SK-MEL-5 (cell line): ENCODE results near the gene MZF1. TPM values are rescaled to one million over a fixed set of nuclear protein-coding genes. Genes with fewer than 3 reads are reported as not detected.
"Not testable (repeated sequence)": the region's sequence is repeated elsewhere in the genome, so short reads cannot be mapped to it uniquely, and the experiment has no call there.

Source experiments
- DNase-seq: peaks from one replicate; pipeline ENCODE4 v3.0.0-alpha.2; 2016; ENCODE audit warnings: low read depth, low spot score
- in situ Hi-C: cut with HindIII; loops from 2 replicates; pipeline ENCODE4 v1.10.0; 2016; ENCODE audit warnings: low sequenced_read_pairs, high pct_unique_total_duplicates, low pct_unique_long_range_greater_than_20kb
- total RNA-seq: library from RNA; depleted of rRNA; stranded (reverse); fragments of >200 nt; shearing (Covaris generic); gene quantifications from 2 replicates; pipeline ENCODE4 v1.2.3, GENCODE V29; 2014

MZF1 gene
- total RNA-seq, 1 experiment from 2014 or later = 5.4 TPM

- DNase-seq = no peak
- in situ Hi-C loops = no loop called here
Measured at GRCh38 chr19:58548859-58549663, 24.1 kb downstream of the MZF1 start.

- in situ Hi-C loops = no loop called here
Measured at GRCh38 chr19:58547323-58548312, 25.5 kb downstream of the MZF1 start.

GRCh38 chr19:58546019-58546530 lies 27.1 kb downstream of the MZF1 start:
- in situ Hi-C loops = no loop called here

More at GRCh38 chr19:58547323-58548312, 25.5 kb downstream of the MZF1 start:
- DNase-seq = no peak

GRCh38 chr19:58545286-58546018 lies 27.7 kb downstream of the MZF1 start:
- DNase-seq = no peak
- in situ Hi-C loops = no loop called here

More at GRCh38 chr19:58546019-58546530, 27.1 kb downstream of the MZF1 start:
- no peak for DNase-seq

DNA sequence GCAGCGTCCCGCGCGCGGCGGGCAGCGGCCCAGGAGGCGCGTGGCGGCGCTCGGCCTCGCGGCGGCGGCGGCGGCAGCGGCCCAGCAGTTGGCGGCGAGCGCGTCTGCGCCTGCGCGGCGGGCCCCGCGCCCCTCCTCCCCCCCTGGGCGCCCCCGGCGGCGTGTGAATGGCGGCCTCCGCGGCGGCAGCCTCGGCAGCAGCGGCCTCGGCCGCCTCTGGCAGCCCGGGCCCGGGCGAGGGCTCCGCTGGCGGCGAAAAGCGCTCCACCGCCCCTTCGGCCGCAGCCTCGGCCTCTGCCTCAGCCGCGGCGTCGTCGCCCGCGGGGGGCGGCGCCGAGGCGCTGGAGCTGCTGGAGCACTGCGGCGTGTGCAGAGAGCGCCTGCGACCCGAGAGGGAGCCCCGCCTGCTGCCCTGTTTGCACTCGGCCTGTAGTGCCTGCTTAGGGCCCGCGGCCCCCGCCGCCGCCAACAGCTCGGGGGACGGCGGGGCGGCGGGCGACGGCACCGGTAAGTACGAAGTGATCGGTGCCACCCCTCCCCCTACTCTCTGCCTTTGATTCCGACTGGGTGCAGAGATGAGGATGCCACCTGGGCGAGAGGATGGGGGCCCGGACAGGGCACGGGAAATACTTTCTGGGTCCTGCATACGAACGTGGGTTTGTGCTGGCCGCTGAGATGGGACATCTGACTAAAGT lies 28.4 kb downstream of the MZF1 start:
- peak; percentile 57 for DNase-seq
- in situ Hi-C loops = no loop called here

DNA sequence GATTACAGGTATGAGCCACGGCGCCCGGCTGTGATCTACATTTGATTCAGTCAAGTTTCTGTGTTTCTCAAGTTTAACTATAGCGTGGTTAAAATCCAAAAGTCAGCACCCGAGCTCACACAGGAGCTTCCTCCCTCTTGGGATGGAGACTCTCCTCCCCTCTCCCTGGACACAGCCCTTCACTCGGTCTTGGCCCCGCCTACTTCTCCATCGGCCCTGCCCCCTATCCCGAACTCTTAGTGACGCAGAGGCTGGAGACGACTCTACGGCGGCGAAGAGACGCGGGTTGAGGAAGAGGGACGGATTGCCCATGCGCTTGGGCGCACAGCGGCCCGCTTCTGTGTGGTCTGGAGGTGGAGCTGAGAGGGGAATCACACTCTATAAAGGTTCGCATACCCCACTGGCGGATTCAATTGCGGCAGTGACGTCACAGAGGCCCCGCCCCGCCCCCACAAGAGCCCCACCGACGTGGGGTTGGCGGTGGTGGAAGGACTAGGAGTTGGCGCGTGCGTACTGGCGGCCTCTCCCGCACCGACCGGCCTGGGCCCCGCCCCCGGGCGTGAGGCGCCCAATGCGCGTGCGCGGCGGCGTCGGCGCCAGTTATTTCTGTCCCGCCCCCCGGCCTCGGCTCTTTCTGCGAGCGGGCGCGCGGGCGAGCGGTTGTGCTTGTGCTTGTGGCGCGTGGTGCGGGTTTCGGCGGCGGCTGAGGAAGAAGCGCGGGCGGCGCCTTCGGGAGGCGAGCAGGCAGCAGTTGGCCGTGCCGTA lies 29.1 kb downstream of the MZF1 start, which contains the start of gene TRIM28:
TRIM28 (plus strand) TSS at position 239 of the 765 bp plus-strand sequence. CDS start 694 bp downstream, outside the sequence.
- DNase-seq = peak; percentile 98
- in situ Hi-C loops = no loop called here

DNA sequence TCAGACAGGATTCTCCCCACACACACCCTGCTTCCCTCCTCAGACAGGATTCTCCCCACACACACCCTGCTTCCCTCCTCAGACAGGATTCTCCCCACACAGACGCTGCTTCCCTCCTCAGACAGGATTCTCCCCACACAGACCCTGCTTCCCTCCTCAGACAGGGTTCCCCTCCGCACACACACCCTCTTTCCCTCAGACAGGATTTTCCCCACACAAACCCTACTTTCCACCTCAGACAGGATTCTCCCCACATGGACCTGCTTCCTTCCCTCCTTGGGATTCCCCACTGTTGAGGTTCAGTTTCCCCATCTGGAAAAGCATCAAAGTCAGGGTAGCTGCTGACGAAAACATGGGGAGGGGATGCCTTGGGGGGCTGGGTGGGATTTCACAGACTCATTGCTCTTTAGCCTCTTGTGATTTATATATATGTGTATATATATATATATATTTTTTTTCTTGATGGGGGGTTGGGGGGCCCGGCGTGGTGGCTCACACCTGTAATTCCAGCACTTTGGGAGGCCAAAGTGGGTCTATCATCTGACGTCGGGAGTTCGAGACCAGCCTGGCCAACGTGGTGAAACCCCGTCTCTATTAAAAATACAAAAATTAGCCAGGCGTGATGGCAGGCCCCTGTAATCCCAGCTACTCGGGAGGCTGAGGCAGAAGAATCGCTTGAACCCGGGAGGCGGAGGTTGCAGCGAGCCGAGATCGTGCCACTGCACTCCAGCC lies 30.3 kb downstream of the MZF1 start:
- in situ Hi-C loops, DNase-seq: not testable (repeated sequence)

GRCh38 chr19:58539169-58539559 lies 34.0 kb downstream of the MZF1 start:
- DNase-seq, in situ Hi-C loops: not testable (repeated sequence)

- in situ Hi-C loops = no loop called here
- no peak for DNase-seq
Measured at GRCh38 chr19:58538257-58539168, 34.6 kb downstream of the MZF1 start.

DNA sequence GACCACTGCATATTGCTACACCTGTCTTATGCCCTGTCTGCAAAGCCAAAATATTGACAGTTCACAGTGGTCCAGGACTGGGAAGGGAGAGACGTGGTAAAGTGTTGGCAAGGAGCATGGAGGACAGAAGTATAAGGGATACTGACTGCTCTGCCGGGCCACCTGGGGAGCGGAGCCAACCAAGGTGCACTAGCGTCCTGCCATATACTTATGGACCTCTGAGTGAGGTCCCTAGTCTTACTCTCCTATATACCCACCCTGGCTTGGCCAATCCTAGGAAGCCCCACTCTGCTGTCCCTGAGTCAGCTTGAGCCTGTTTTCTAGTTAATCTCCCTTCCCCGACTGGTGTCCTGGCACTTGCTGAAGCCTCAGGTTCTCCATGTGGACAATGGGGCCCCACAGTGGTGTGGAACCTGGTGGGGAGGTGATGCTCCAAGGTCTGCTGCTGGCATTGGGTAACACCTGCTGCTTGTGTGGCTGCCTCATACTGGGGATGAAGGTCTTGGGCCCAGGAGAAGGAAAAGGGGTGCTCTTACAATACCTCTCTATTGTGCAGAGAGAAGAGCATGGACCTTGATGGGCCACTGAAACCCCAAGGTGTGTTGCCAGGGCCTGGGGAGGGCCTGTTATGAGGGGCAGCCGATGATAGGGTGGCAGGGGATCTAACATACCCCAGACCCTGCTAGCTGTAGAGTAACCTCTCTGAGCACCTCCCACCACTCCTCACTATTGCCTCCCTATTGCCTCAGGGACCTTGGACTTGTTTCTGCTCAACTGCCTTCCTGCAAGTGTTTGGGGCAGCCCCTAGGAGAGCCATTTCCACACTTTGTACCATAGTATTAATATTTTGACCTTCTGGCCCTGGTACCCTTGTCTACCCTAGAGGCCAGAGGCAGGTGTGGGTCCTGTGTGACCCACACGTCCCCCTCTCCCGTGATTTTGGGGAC lies 36.0 kb downstream of the MZF1 start:
- in situ Hi-C loops = no loop called here
- no peak for DNase-seq

GRCh38 chr19:58535857-58536256 lies 37.3 kb downstream of the MZF1 start:
- in situ Hi-C loops = no loop called here
- no peak for DNase-seq

GRCh38 chr19:58531034-58531840 lies 41.9 kb downstream of the MZF1 start:
- no peak for DNase-seq

DNA sequence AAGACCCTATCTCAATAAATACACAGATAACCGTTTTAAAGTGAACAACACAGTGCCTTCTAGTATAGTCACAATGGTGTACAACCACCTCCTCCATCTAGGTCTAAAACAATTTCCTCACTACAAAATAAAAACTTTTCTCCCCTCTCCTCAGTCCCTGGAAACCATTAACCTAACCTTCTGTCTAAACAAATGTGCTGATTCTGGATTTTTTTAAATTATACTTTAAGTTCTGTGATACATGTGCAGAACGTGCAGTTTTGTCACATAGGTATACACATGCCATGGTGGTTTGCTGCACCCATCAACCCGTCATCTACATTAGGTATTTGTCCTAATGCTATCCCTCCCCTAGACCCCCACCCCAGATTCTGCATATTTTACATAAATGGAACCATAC lies 43.7 kb downstream of the MZF1 start:
- no peak for DNase-seq
- in situ Hi-C loops = no loop called here

More at GRCh38 chr19:58531034-58531840, 41.9 kb downstream of the MZF1 start:
- in situ Hi-C loops = no loop called here
